CD4-positive, alpha-beta T cell treated with Interleukin-21 for 1 hour (primary cell): ENCODE results near the gene ANKFY1.
"Not testable (repeated sequence)": the region's sequence is repeated elsewhere in the genome, so short reads cannot be mapped to it uniquely, and the experiment has no call there.

Experiments
- DNase-seq: peaks from one replicate; pipeline ENCODE4 v3.0.0-alpha.2; 2020

ANKFY1 gene

GRCh38 chr17:4150096-4150495 lies 113.7 kb downstream of the ANKFY1 start:
- no peak for DNase-seq

GRCh38 chr17:4148611-4149308 lies 115.0 kb downstream of the ANKFY1 start:
- DNase-seq, result no peak

- no peak for DNase-seq
Observed at GRCh38 chr17:4147751-4148310, 115.9 kb downstream of the ANKFY1 start.

GRCh38 chr17:4146641-4147040 lies 117.1 kb downstream of the ANKFY1 start:
- DNase-seq, result no peak

- DNase-seq, result no peak
Observed at GRCh38 chr17:4144422-4144747, 119.4 kb downstream of the ANKFY1 start.

- peak; percentile 93 for DNase-seq
Observed at GRCh38 chr17:4143563-4144421, 120.0 kb downstream of the ANKFY1 start.

GRCh38 chr17:4142107-4142900 lies 121.5 kb downstream of the ANKFY1 start:
- DNase-seq, result peak; percentile 45

- no peak for DNase-seq
Observed at GRCh38 chr17:4140125-4140524, 123.7 kb downstream of the ANKFY1 start.

- DNase-seq, result not testable (repeated sequence)
Observed at GRCh38 chr17:4138906-4139526, 124.8 kb downstream of the ANKFY1 start.

- no peak for DNase-seq
Observed at GRCh38 chr17:4136373-4136772, 127.4 kb downstream of the ANKFY1 start.

GRCh38 chr17:4135489-4135888 lies 128.3 kb downstream of the ANKFY1 start:
- no peak for DNase-seq

- DNase-seq, result no peak
Observed at GRCh38 chr17:4134721-4135120, 129.1 kb downstream of the ANKFY1 start.

GRCh38 chr17:4130715-4131114 lies 133.1 kb downstream of the ANKFY1 start:
- DNase-seq, result peak; percentile 4

GRCh38 chr17:4127555-4127954 lies 136.2 kb downstream of the ANKFY1 start:
- no peak for DNase-seq

GRCh38 chr17:4125552-4125951 lies 138.2 kb downstream of the ANKFY1 start:
- DNase-seq, result no peak

GRCh38 chr17:4124999-4125398 lies 138.8 kb downstream of the ANKFY1 start:
- no peak for DNase-seq

- DNase-seq, result no peak
Observed at GRCh38 chr17:4120332-4120731, 143.4 kb downstream of the ANKFY1 start.

GRCh38 chr17:4119299-4119698 lies 144.5 kb downstream of the ANKFY1 start:
- no peak for DNase-seq

GRCh38 chr17:4118015-4118743 lies 145.6 kb downstream of the ANKFY1 start:
- no peak for DNase-seq

GRCh38 chr17:4116516-4116915 lies 147.3 kb downstream of the ANKFY1 start:
- no peak for DNase-seq
